A549 (cell line): ENCODE results near the gene CAPN2.

Experiments
- CTCF ChIP-seq: fragments of >200 bp; sonication (Bioruptor Twin); formaldehyde crosslinking; IDR thresholded peaks from 3 replicates; pipeline ENCODE4 v1.5.1; 2016
- MAZ ChIP-seq: fragments of 150-350 bp; IDR thresholded peaks from 2 replicates; pipeline ENCODE4 v1.6.1; 2014; ENCODE audit warnings: antibody characterized with exemption, low read depth, low read length, borderline replicate concordance
- SREBF2 ChIP-seq: fragments of 450-650 bp; IDR thresholded peaks from 2 replicates; pipeline ENCODE4 v1.6.1; 2014; ENCODE audit warnings: mild to moderate bottlenecking, moderate library complexity
- TFCP2L1 ChIP-seq: fragments of 250-450 bp; sonication (Bioruptor Pico); IDR thresholded peaks from 2 replicates; pipeline ENCODE4 v1.5.0; 2021; ENCODE audit warnings: mild to moderate bottlenecking

DNA sequence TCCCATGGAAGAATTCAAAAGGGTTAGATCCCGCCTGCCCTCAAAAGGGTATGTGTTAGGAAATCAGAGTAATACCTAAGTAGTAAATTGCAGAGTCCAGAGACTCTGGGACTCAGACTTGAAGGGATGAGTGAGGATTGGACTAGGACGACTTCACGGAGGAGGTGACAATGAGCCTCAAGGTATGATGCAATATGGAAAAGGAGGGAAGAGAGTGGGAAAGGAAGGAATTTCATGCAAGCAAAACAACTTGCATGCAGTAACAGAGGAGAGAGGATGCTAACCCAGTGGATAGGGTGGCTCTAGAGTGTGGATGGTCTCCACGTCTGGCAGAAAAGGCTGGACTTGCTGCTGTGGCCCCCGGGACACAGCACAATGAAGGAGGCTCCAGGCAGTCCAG is 4.8 kb downstream of the CAPN2 start:
- TF ChIP-seq SREBF2 (no peak), CTCF (no peak), TFCP2L1 (CRISPR knock-in tag) (no peak), MAZ (no peak)
